Panc1 (cell line): ENCODE results near the gene COL11A2.

Experiments
- POLR2AphosphoS5 ChIP-seq: IDR thresholded peaks from 2 replicates; pipeline ENCODE4 v1.6.1; 2012; ENCODE audit warnings: mild to moderate bottlenecking, low read depth, low read length, moderate library complexity
- SIN3A ChIP-seq: IDR thresholded peaks from 2 replicates; pipeline ENCODE4 v1.6.1; 2012; ENCODE audit warnings: low read depth, mild to moderate bottlenecking, low read length, moderate library complexity, borderline replicate concordance; ENCODE audit not compliant: insufficient read depth
- TCF7L2 ChIP-seq: IDR thresholded peaks from 2 replicates; pipeline ENCODE4 v1.6.1; 2011; ENCODE audit warnings: mild to moderate bottlenecking, low read depth, low read length, inconsistent platforms
- TF ChIP-seq, protein P1 (sequence below): fragments of 450-650 bp; IDR thresholded peaks from 2 replicates; pipeline ENCODE4 v1.5.1; 2017; ENCODE audit warnings: mild to moderate bottlenecking

DNA sequence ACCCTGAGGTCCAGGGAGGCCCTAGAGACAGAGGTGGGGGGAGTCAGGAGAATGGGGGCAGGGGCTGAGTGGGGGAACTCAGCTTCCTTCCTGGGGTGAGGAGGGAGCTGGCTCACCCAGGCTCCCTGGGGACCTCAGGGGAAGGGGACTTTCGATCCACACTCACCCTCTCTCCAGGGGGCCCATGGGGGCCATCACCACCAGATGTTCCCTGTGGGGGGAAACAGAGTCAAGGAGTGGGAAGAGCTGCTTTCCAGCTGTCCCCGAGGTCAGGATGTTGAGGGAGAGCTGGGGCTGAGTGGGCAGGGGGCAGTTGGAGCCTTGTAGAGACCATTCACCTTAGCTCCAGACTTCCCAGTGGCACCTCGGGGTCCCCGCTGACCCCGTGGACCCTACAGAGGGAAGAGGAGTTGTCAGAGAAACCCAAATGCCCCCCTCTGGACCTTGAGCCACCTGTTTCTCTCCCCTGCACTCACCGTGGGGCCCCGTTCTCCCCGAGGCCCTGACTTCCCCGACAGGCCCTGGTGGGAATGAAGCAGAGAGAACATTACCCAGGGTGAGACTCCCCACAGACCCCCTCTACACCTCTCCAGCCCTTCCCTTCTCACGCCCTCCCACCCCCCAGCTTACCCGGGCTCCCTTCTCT lies 18.6 kb downstream of the COL11A2 start:
- TF ChIP-seq, protein P1, sequence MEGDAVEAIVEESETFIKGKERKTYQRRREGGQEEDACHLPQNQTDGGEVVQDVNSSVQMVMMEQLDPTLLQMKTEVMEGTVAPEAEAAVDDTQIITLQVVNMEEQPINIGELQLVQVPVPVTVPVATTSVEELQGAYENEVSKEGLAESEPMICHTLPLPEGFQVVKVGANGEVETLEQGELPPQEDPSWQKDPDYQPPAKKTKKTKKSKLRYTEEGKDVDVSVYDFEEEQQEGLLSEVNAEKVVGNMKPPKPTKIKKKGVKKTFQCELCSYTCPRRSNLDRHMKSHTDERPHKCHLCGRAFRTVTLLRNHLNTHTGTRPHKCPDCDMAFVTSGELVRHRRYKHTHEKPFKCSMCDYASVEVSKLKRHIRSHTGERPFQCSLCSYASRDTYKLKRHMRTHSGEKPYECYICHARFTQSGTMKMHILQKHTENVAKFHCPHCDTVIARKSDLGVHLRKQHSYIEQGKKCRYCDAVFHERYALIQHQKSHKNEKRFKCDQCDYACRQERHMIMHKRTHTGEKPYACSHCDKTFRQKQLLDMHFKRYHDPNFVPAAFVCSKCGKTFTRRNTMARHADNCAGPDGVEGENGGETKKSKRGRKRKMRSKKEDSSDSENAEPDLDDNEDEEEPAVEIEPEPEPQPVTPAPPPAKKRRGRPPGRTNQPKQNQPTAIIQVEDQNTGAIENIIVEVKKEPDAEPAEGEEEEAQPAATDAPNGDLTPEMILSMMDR = no peak
- TF ChIP-seq POLR2AphosphoS5 (no peak), TCF7L2 (no peak), SIN3A (no peak)
